CD4-positive, alpha-beta T cell (primary cell): ENCODE measurements around the gene MEX3C. TPM values are rescaled to one million over a fixed set of nuclear protein-coding genes. Genes with fewer than 3 reads are reported as not detected.
A peak's percentile ranks its signal among the peaks of the same experiment; 100 is the strongest.

Source experiments
- ATAC-seq: fragments of 200-7000 bp; cut with Tn5 transposase; one replicate; pipeline ENCODE4 v1.10.0; 2022; ENCODE audit warnings: mild to moderate bottlenecking; ENCODE audit not compliant: poor library complexity
- CTCF ChIA-PET: fragments of 350-600 bp; sonication (Branson Sonifier 250); formaldehyde crosslinking; loops from one replicate; lab custom pipeline; 2021; ENCODE audit warnings: antibody characterized with exemption, inconsistent platforms; lab: Charles Lee
- POLR2A ChIA-PET: fragments of 350-600 bp; sonication (Branson Sonifier 250); formaldehyde crosslinking; loops from one replicate; lab custom pipeline; 2021; ENCODE audit warnings: antibody characterized with exemption, inconsistent platforms; lab: Charles Lee
- DNase-seq, 14 experiments: peaks; one replicate each; pipeline ENCODE4 v3.0.0-alpha.2; 2013 to 2020; ENCODE audit warnings: mixed read lengths in 2 of 14
- H3K27ac ChIP-seq, 2 donors: one replicate each; pipeline versions ENCODE4 v1.5.1 to v1.7.0; 2013; ENCODE audit warnings: low read length in 2 of 2, low read depth in 1 of 2, mild to moderate bottlenecking in 1 of 2
- H3K27me3 ChIP-seq, 2 experiments: 1 replicate in 1 of 2; 2 replicates in 1 of 2; pipeline versions ENCODE4 v1.6.1 to v1.7.0; 2013; ENCODE audit warnings: low read length in 2 of 2, control low read depth in 1 of 2, mild to moderate bottlenecking in 1 of 2, moderate library complexity in 1 of 2; ENCODE audit not compliant: insufficient read depth in 2 of 2, control insufficient read depth in 1 of 2
- H3K36me3 ChIP-seq: one replicate; pipeline ENCODE4 v1.6.1; 2013; ENCODE audit warnings: low read length, control low read depth; ENCODE audit not compliant: insufficient read depth
- H3K4me1 ChIP-seq: one replicate; pipeline ENCODE4 v1.6.1; 2013; ENCODE audit warnings: low read length, control low read depth; ENCODE audit not compliant: insufficient read depth
- H3K4me3 ChIP-seq: one replicate; pipeline ENCODE4 v1.5.1; 2013; ENCODE audit warnings: mild to moderate bottlenecking, low read length, moderate library complexity
- H3K9me3 ChIP-seq, 2 experiments: 1 replicate in 1 of 2; 2 replicates in 1 of 2; pipeline versions ENCODE4 v1.6.1 to v1.7.0; 2013; ENCODE audit warnings: low read length in 2 of 2, mild to moderate bottlenecking in 2 of 2, control low read depth in 1 of 2, moderate library complexity in 1 of 2; ENCODE audit not compliant: control insufficient read depth in 1 of 2, insufficient read depth in 1 of 2
- H3K27ac Mint-ChIP-seq: one replicate; pipeline ENCODE4 v1.8.0; 2020; ENCODE audit warnings: mixed read lengths
- H3K27me3 Mint-ChIP-seq: one replicate; pipeline ENCODE4 v1.8.0; 2021; ENCODE audit warnings: mixed read lengths
- H3K36me3 Mint-ChIP-seq: one replicate; pipeline ENCODE4 v1.8.0; 2021; ENCODE audit warnings: low read depth, mixed read lengths
- H3K4me1 Mint-ChIP-seq: one replicate; pipeline ENCODE4 v1.8.0; 2021; ENCODE audit warnings: low read depth, mixed read lengths
- H3K4me3 Mint-ChIP-seq: one replicate; pipeline ENCODE4 v1.8.0; 2020; ENCODE audit warnings: mild to moderate bottlenecking, mixed read lengths
- H3K9me3 Mint-ChIP-seq: one replicate; pipeline ENCODE4 v1.8.0; 2020; ENCODE audit warnings: mixed read lengths
- intact Hi-C, 2 experiments: fragments of 100-400 bp; cut with DNase I in 1 of 2; cut with micrococcal nuclease in 1 of 2; formaldehyde crosslinking; loops; one replicate each; pipeline versions ENCODE4 v1.15.1 to v1.9.0; 2023 to 2025; cut with DNase I, micrococcal nuclease
- total RNA-seq, 174 experiments: library from RNA in 2 of 174; stranded (reverse) in 2 of 174; gene quantifications; one replicate each; pipeline ENCODE4 v1.2.3 and lab custom pipeline; 2021 to 2026
- TF ChIP-seq, protein P1 (sequence below): fragments of 200-600 bp; IDR thresholded peaks from one replicate; pipeline ENCODE4 v1.8.0; 2022; ENCODE audit warnings: antibody characterized with exemption, mild to moderate bottlenecking

The MEX3C gene
- total RNA-seq, 2 experiments from 2014 or later = 70.8 to 76.1 TPM

DNA sequence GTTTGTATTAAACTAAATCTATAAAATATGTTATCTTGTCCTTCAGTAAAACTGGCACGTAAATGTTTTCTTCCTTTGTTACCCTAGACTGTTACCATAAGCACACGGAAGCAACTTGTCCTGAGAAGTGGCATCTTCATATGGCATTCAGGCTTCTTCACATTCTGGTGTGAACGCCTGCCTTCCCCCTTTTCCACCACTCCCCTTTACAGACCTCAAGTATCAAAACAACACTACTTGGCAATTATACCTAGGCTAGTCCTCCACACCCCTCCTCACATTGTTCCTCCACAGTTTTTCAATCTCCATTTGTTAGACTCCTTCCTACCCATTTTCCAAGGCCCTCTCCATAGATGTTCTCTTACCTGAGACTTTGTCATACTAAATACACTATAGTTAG lies 2.9 kb downstream of the MEX3C start:
- H3K27ac ChIP-seq = peak overlapping the region; percentile 7 to 86
- H3K9me3 Mint-ChIP-seq = no peaks in the 10 kb centered on the region
- no peaks in the 10 kb centered on the region for H3K36me3 ChIP-seq
- DNase-seq (peak in 3 of 14 experiments; percentile 19 to 31 (median 27)), ATAC-seq (no peak)
- intact Hi-C loops = loop anchor here (2.0 to 10.0 kb wide), 6 partner anchors 170 to 910 kb away; partner anchors contain the start of genes CXXC1 (in 2 of the 2), ME2 (in 2 of the 2), ELAC1 (in 1 of the 2) and MBD1 (in 1 of the 2)
- H3K36me3 Mint-ChIP-seq = peaks cover 24% of the 10 kb centered on the region
- H3K27ac Mint-ChIP-seq = peak overlapping the region; percentile 91
- ChIA-PET CTCF (interaction anchor here (0.7 to 1.6 kb wide), 3 partner anchors 8 to 42 kb away, joined by 3 to 5 read pairs (median 3); no protein-coding TSS in a partner anchor), POLR2A (interaction anchor here (1.0 to 6.2 kb wide), 5 partner anchors 41 to 316 kb away, joined by 3 to 85 read pairs (median 10); partner anchors contain the start of genes ELAC1, ME2 and SMAD4)
- peaks cover 62% of the 10 kb centered on the region for H3K4me1 Mint-ChIP-seq
- peak overlapping the region; percentile 88 for H3K4me3 ChIP-seq
- H3K4me3 Mint-ChIP-seq = peak overlapping the region; percentile 94
- TF ChIP-seq, protein P1, sequence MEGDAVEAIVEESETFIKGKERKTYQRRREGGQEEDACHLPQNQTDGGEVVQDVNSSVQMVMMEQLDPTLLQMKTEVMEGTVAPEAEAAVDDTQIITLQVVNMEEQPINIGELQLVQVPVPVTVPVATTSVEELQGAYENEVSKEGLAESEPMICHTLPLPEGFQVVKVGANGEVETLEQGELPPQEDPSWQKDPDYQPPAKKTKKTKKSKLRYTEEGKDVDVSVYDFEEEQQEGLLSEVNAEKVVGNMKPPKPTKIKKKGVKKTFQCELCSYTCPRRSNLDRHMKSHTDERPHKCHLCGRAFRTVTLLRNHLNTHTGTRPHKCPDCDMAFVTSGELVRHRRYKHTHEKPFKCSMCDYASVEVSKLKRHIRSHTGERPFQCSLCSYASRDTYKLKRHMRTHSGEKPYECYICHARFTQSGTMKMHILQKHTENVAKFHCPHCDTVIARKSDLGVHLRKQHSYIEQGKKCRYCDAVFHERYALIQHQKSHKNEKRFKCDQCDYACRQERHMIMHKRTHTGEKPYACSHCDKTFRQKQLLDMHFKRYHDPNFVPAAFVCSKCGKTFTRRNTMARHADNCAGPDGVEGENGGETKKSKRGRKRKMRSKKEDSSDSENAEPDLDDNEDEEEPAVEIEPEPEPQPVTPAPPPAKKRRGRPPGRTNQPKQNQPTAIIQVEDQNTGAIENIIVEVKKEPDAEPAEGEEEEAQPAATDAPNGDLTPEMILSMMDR = no peak
- H3K27me3 Mint-ChIP-seq = no peaks in the 10 kb centered on the region
- peaks cover 26% of the 10 kb centered on the region for H3K4me1 ChIP-seq
- no peaks in the 10 kb centered on the region for H3K9me3 ChIP-seq
- no peaks in the 10 kb centered on the region for H3K27me3 ChIP-seq

DNA sequence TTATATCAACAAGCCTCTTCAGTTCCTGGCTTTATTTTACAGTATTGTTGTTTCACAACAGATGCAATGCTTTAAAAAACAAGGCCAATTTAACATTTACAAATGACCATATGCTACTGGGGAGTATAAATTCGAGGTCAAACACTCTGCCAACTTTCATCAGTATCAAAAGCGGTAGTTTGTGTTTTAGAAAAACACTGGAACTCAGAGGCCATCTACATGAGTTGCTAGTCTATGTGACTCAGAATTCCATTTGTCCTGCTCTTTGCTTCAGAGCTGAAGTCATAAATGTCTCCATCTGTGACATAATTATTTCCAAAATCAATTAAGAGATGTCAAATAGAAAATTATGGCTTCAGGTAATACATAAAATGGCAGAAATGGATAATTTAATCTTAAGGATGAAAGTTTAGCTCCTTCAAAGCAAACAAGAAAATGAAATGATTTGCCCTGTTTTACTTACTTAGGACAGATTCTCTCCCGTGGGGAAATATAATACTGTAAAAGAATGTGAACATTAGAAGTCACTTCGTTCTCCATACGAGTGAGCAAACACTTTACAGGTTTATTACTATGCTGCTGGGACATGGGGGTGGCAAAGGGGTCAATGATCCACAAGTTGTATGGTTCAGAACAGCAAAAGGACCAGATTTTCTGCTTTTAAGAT lies 3.7 kb downstream of the MEX3C start:
- CTCF ChIA-PET = no interaction called here
- DNase-seq (no peak), ATAC-seq (no peak)
- Histone ChIP-seq H3K9me3 (no peaks in the 10 kb centered on the region), H3K27me3 (no peaks in the 10 kb centered on the region), H3K27ac (no peak overlapping the region), H3K4me1 (peaks cover 26% of the 10 kb centered on the region), H3K4me3 (peak overlapping the region; percentile 88), H3K36me3 (no peaks in the 10 kb centered on the region)
- H3K36me3 Mint-ChIP-seq = peaks cover 24% of the 10 kb centered on the region
- intact Hi-C loops = loop anchor here (2.0 to 10.0 kb wide), 2 partner anchors 169 to 909 kb away; partner anchors contain the start of genes CXXC1 (in 1 of the 2) and MBD1 (in 1 of the 2)
- POLR2A ChIA-PET = interaction anchor here (0.6 to 6.2 kb wide), 2 partner anchors 37 to 164 kb away, joined by 3 to 58 read pairs; partner anchors contain the start of gene SMAD4
- H3K27me3 Mint-ChIP-seq = no peaks in the 10 kb centered on the region
- TF ChIP-seq, protein P1 = no peak
- peak overlapping the region; percentile 94 for H3K4me3 Mint-ChIP-seq
- peak overlapping the region; percentile 91 for H3K27ac Mint-ChIP-seq
- peaks cover 68% of the 10 kb centered on the region for H3K4me1 Mint-ChIP-seq
- H3K9me3 Mint-ChIP-seq = no peaks in the 10 kb centered on the region

DNA sequence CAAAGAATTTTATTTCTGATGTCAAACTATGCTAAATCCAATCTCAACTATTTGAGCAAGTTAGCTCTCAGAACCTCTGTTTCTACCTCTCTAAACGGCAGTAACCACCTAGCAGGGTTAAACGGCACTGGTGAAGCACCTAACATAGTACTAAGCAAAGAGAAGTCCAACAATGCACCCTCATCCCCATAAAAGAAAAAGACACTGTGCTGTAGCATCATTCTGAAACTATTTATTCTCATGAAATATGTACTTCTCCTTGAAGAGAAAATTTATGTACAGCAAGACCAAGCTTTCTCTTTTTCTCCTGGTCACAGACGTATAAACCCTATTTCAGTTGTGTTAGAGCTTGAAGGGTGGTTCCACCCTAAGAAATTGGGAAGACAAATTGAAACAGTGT lies 4.8 kb downstream of the MEX3C start:
- POLR2A ChIA-PET = interaction anchor here (0.5 to 6.2 kb wide), 5 partner anchors 11 to 273 kb away, joined by 3 to 58 read pairs (median 3); partner anchors contain the start of gene SMAD4
- H3K4me1 ChIP-seq = peaks cover 23% of the 10 kb centered on the region
- Mint-ChIP-seq H3K4me1 (peaks cover 75% of the 10 kb centered on the region), H3K27me3 (no peaks in the 10 kb centered on the region), H3K9me3 (no peaks in the 10 kb centered on the region), H3K27ac (no peak overlapping the region), H3K4me3 (peak overlapping the region; percentile 26), H3K36me3 (peaks cover 25% of the 10 kb centered on the region)
- H3K4me3 ChIP-seq = no peak overlapping the region
- CTCF ChIA-PET = interaction anchor here (0.7 kb wide), 1 partner anchor 12 kb away, joined by 3 read pairs; no protein-coding TSS in a partner anchor
- H3K9me3 ChIP-seq = no peaks in the 10 kb centered on the region
- H3K27me3 ChIP-seq = no peaks in the 10 kb centered on the region
- intact Hi-C loops = loop anchor here in 1 of 2 experiments (10.0 kb wide), 1 partner anchor 908 kb away; the partner anchor contains the start of genes CXXC1 and MBD1
- no peak overlapping the region for H3K27ac ChIP-seq
- TF ChIP-seq, protein P1 = no peak
- DNase-seq = no peak
- H3K36me3 ChIP-seq = no peaks in the 10 kb centered on the region
- ATAC-seq = no peak
